Fibroblast of skin of back (primary cell): ENCODE results near the gene COX7A2L.
A peak's percentile ranks its signal among the peaks of the same experiment; 100 is the strongest.
"Not testable (repeated sequence)": the region's sequence is repeated elsewhere in the genome, so short reads cannot be mapped to it uniquely, and the experiment has no call there.

ENCODE experiments used
- DNase-seq: peaks from one replicate; pipeline ENCODE4 v3.0.0-alpha.2; 2013

The COX7A2L gene

GRCh38 chr2:42338567-42339190 is 22.3 kb downstream of the COX7A2L start:
- no peak for DNase-seq

DNA sequence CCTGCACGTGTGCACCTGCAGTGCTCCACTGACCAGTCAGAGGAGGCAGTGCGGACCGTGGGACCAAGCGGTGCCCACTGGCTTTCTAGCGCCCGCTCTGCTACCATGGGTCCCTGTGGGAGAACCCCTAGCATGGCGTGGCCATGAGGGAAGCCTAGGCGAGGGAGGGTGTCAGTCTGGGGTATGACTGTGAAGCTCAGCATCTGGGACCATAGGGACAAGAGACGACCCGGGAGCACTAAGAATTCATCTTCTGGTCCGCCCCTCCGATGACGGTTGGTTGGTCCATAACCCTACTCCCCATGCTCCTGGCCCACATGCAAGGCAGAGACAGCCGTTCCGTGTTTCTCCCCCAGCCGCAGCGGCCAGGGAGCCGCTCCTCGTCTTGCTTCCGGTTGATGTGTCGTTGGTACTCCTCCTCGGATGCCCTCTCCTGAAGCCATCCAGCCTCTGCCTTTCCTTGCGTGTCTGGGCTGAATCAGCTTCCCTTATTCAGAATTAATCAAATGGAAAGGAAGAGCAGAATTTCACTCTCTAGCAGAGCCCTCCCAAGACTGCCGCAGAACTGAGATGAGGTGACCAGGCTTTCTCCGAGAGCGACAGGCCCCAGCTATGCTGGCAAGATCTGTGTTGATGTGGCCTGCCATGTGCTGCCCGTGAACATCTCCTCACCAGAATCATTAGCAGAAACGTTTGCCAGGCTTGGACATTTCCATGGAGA is 23.0 kb downstream of the COX7A2L start:
- DNase-seq = no peak

GRCh38 chr2:42337356-42337820 is 23.6 kb downstream of the COX7A2L start:
- DNase-seq = peak; percentile 72

- DNase-seq = no peak
Observed at GRCh38 chr2:42336361-42336965, 24.6 kb downstream of the COX7A2L start.

DNA sequence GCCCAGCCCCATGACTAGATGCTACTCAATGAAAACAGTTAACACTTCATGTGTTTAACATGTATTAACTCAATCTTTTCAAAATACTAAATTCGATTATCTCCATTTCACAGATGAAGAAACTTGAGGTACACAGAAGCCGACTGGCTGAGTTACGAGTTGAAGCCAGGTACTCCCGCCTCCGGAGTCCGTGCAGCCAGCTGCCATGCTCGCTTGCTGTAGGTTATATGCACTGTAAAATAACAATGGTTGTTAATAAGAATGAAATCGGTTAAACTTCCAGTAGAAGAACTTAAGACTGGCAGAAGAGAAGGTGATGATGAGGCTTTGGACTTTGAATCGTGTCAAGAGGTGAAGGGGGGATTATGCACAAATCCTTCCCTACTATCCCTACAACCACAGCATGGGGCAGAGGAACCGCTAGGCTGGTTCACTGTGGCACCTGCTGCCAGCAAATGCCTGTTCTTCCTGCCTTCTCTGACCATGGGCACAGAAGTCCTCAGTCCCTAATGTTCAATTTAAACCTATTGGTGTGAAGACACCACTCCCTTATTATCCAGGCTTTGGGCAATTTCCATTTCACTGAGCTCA is 25.4 kb downstream of the COX7A2L start:
- no peak for DNase-seq

DNA sequence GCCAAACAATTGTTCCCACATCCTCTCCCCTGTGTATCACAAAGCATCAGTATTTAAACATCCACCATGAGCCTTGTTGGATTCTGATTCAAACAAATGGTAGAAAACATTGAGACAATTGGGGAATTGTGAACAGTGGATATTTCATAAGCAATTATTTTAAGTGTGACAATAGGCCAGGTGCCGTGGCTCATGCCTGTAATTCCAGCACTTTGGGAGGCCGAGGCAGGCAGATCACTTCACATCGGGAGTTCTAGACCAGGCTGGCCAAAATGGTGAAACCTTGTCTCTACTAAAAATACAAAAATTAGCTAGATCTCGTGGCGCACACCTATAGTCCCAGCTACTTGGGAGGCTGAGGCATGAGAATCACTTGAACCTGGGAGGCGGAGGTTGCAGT is 26.2 kb downstream of the COX7A2L start:
- not testable (repeated sequence) for DNase-seq

DNA sequence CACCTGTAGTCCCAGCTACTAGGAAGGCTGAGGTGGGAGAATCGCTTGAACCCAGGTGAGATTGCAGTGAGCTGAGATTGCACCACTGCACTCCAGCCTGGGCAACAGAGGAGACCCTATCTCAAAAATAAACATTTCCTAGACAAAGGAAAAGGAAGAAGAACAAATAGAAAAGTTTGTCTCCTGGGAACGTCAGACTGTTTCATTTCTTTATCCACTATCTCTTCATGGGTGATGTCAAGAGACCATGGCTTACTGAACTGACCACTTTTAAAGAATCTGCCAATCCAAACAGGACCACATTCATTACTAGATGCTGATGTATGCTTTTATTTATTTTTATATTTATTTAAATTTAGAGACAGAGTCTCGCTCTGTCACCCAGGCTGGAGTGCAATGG is 26.8 kb downstream of the COX7A2L start:
- DNase-seq = no peak

GRCh38 chr2:42333579-42333978 is 27.4 kb downstream of the COX7A2L start:
- no peak for DNase-seq

DNA sequence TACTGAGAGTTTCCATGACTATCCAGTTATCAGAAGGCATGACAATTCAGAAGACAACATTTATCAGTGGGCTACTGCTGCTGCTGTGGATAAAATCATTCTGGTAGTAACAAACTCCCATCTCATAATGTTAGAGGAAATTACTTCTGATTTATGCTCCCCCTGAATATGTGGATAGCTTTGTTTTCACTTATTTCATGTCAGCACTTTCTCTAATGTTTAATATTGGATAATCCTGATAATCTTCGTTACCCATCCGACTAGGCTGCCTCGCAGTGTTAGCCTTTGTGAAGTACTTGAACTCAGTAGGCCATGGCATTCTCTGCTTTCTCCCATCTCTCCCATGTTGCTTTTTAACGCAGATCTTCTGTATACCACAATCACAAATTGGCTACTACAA is 28.4 kb downstream of the COX7A2L start:
- DNase-seq = no peak

DNA sequence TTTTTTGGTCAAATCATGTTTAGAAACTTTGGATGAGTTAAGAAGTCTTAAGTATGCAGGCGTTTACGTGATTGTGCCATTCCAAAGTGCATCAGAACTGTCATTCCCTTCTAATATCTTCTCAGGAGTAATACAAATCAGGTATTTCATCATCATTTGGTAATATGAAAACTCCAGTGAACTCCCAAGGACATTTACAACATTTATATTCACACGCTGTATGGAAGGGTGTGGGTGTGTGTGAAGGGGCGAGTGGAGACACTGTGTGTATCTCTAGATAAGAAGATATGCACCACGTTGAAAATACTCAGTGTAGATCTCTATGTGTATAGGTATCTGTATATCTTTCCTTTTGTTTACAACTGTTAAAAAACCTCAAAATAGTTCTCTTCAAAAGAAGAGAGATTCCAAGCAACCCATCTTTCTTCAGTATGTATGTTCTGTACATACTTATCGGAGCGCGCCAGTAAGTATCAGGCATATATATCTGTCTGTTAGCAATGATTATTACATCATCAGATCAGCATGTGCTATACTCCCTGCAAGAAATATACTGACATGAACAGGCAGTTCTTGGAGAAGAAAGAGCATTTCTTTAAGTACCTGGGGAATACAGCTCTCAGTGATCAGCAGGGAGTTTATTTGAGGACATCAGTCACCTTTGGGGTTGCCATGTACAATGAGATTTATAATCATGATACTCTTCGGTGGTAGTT is 29.3 kb downstream of the COX7A2L start:
- no peak for DNase-seq

DNA sequence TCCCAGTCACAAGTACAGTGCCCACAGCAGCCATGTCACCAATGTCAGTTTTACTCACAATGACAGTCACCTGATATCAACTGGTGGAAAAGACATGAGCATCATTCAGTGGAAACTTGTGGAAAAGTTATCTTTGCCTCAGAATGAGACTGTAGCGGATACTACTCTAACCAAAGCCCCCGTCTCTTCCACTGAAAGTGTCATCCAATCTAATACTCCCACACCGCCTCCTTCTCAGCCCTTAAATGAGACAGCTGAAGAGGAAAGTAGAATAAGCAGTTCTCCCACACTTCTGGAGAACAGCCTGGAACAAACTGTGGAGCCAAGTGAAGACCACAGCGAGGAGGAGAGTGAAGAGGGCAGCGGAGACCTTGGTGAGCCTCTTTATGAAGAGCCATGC is 31.3 kb downstream of the COX7A2L start:
- DNase-seq = no peak

DNA sequence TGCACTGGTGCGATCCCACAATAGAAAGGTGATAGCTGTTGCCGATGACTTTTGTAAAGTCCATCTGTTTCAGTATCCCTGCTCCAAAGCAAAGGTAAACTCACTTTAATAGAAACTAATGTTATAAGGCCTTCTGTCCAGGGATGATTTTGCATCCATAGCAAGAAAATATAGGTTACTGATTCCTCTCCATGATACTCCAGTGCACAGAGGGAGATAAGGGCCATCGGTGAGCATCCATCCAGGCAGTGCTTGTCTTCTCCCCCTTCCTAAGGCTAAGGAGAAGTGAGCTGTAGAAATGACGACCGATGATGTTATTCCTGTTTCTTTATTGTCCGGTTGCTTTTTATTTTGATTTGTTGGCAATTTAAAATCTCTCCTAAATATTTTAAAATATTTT is 32.1 kb downstream of the COX7A2L start:
- no peak for DNase-seq

GRCh38 chr2:42328148-42328833 is 32.7 kb downstream of the COX7A2L start:
- DNase-seq = peak; percentile 29

DNA sequence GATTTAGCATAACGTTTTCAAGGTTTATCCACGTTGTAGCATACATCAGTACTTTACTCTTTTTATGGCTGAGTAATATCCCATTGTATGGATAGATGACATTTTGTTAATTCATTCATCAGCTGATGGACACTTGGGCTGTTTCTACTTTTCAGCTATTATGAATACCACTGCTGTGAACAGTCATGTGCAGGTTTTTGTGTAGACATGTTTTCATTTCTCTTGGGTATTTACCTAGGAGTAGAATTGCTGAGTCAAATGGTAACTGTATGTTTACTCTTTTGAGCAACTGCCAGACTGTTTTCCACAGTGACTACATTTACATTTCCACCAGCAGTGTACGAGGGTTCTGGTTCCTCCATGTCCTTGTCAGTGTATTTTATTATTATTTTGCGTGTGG is 33.9 kb downstream of the COX7A2L start:
- no peak for DNase-seq

GRCh38 chr2:42325609-42326008 is 35.4 kb downstream of the COX7A2L start:
- DNase-seq = no peak

DNA sequence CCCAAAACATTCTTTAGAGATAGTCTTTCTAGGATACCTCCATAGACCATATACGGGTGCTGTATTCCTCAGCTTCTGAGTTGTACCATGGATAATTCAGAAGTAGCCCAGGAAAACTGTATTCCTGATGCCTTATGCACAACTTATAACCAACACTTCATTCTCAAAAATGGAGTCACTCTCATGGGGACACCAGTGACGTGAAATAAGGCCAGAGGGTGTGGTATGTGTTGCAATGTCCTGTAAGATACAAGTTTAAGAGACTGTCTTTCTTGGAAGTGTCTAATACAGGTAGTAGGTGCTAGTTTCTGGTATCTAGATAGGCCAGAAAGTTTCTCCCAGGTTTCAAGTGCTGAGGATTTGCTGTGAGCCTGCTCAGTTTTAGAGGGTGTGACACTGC is 36.1 kb downstream of the COX7A2L start:
- no peak for DNase-seq

DNA sequence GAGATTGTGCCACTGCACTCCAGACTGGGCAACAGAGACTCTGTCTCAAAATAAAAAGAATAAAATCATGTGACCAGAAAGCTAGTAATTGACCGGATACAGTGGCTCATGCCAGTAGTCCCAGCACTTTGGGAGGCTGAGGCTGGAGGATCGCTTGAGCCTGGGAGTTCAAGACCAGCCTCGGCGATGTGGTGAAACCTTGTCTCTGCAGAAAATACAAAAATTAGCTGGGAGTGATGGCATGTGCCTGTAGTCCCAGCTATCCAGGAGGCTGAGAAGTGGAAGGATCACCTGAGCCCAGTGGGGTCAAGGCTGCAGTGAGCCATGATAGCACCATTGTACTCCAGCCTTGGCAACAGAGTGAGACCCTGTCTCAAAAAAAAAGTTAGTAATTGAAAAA is 36.8 kb downstream of the COX7A2L start:
- no peak for DNase-seq

- no peak for DNase-seq
Observed at GRCh38 chr2:42321452-42322064, 39.5 kb downstream of the COX7A2L start.

DNA sequence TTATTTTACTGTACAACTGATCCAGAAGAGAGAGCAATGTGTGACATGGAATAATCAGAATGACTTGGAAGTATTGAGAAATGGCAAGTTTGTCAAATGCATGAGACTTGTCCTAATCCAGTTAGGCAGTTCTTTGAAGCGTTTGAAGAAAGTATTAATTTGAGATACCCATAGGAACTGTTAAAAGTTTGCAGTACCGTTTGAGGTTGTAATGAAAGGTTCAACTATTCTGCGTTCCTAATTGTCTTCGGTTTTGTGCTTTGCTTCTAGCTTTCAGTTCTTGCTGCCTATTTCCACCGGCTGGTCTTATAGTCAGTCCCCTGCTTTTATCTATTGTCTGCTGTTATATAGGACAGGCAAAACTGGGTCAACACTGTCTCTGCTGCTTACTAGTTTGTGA is 41.8 kb downstream of the COX7A2L start:
- no peak for DNase-seq

DNA sequence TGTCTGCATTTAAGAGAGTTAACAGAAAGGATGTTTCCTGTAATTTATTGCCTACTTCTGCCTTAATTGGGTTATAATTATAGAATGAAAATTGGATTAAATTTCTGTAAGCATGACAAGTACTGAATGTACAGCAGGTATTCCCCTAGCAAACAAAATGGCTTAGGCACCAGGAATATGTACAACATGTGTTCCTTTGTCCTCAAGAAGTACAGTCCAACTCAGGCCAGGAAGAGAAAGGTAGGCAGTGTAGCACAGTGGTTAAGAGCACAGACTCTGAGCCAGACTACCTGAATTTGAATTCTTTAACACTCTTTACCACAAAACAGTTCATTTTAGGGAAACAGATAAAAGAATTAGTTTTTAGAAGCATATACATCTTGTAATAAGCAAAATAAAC is 43.1 kb downstream of the COX7A2L start:
- DNase-seq = no peak

GRCh38 chr2:42317486-42317885 is 43.5 kb downstream of the COX7A2L start:
- no peak for DNase-seq

GRCh38 chr2:42316910-42317309 is 44.1 kb downstream of the COX7A2L start:
- no peak for DNase-seq
